ENCODE results near the gene APPBP2. TPM values are rescaled to one million over a fixed set of nuclear protein-coding genes. Genes with fewer than 3 reads are reported as not detected.

The APPBP2 gene
- total RNA-seq, 3 donors from 2014 or later, result 26.6 to 41.9 (median 30.2) TPM

DNA sequence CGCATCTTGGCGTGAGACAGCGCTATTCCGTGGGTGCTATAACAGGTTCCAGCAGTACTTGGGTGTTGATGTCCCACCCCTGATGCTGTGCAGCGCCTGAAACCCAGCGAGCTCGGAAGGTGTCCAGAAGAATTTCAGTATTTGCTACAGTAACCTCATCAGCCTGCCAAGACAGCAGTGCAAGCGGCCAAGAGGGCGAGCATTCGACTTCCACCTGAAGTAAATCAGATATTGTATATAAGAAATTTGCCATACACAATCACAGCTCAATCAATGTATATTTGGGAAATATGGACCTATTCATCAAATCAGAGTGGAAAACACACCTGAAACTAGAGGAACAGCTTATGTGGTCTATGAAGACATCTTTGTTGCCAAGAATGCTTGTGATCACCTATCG is 13.0 kb downstream of the APPBP2 start:
- TF ChIP-seq, protein P1, sequence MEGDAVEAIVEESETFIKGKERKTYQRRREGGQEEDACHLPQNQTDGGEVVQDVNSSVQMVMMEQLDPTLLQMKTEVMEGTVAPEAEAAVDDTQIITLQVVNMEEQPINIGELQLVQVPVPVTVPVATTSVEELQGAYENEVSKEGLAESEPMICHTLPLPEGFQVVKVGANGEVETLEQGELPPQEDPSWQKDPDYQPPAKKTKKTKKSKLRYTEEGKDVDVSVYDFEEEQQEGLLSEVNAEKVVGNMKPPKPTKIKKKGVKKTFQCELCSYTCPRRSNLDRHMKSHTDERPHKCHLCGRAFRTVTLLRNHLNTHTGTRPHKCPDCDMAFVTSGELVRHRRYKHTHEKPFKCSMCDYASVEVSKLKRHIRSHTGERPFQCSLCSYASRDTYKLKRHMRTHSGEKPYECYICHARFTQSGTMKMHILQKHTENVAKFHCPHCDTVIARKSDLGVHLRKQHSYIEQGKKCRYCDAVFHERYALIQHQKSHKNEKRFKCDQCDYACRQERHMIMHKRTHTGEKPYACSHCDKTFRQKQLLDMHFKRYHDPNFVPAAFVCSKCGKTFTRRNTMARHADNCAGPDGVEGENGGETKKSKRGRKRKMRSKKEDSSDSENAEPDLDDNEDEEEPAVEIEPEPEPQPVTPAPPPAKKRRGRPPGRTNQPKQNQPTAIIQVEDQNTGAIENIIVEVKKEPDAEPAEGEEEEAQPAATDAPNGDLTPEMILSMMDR (IDR thresholded peaks at IDR 0.05), result no peak
- TF ChIP-seq POLR2AphosphoS5 (IDR thresholded peaks at IDR 0.05), result no peak
- no peak for TF ChIP-seq POLR2A (IDR thresholded peaks at IDR 0.05)
- H3K4me1 ChIP-seq, result no peaks in the 10 kb centered on the region
- no peaks in the 10 kb centered on the region for H3K36me3 ChIP-seq
- no peaks in the 10 kb centered on the region for H3K9me3 ChIP-seq
- H3K27ac ChIP-seq, result no peak overlapping the region
- no peaks in the 10 kb centered on the region for H3K27me3 ChIP-seq
- H3K4me3 ChIP-seq, result no peak overlapping the region
- no peak for DNase-seq (ENCODE audit: low spot score in 2 of 2)
- intact Hi-C loops (cut with DNase I; ENCODE audit: low total_unique reads), result no loop called here

DNA sequence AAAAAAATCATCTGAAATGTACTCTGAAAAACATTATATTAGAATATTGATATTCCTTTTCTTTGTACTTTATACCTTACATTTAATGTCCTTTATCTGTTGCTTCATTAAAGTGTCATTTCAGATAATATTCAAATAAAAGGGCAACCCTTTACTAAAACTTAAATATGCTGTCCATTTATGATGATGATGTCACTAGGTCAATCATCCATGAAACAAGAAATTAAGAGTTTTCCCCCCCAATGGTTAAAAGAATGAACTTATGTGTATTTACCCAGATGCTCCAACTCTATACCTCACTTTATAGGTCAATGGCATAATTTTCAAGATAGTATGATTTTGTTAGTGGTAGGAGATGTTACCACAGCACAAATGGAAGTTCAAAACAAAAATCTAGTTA is 15.3 kb downstream of the APPBP2 start:
- intact Hi-C loops (cut with DNase I; ENCODE audit: low total_unique reads), result no loop called here
- no peak overlapping the region for H3K27ac ChIP-seq
- TF ChIP-seq POLR2AphosphoS5 (IDR thresholded peaks at IDR 0.05), result no peak
- no peak for TF ChIP-seq POLR2A (IDR thresholded peaks at IDR 0.05)
- TF ChIP-seq, protein P1 (IDR thresholded peaks at IDR 0.05), result no peak
- DNase-seq (ENCODE audit: low spot score in 2 of 2), result no peak
- no peaks in the 10 kb centered on the region for H3K27me3 ChIP-seq
- no peak overlapping the region for H3K4me3 ChIP-seq
- no peaks in the 10 kb centered on the region for H3K36me3 ChIP-seq
- H3K4me1 ChIP-seq, result no peaks in the 10 kb centered on the region
- no peaks in the 10 kb centered on the region for H3K9me3 ChIP-seq

DNA sequence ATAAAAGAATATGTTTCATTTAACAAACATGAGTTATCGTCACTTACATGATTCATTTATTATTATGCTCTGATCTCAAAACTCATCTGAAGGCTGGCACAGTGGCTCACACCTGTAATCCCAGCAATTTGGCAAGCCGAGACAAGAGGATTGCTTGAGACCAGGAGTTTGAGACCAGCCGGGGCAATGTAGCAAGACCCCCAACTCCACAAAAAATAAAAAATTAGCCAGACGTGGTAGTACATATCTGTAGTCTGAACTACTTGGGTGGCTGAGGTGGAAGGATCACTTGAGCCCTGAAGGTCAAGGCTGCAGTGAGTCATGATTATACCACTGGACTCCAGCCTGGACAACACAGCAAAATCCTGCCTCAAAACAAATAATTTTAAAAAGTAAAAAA is 16.0 kb downstream of the APPBP2 start:
- H3K4me1 ChIP-seq, result no peaks in the 10 kb centered on the region

DNA sequence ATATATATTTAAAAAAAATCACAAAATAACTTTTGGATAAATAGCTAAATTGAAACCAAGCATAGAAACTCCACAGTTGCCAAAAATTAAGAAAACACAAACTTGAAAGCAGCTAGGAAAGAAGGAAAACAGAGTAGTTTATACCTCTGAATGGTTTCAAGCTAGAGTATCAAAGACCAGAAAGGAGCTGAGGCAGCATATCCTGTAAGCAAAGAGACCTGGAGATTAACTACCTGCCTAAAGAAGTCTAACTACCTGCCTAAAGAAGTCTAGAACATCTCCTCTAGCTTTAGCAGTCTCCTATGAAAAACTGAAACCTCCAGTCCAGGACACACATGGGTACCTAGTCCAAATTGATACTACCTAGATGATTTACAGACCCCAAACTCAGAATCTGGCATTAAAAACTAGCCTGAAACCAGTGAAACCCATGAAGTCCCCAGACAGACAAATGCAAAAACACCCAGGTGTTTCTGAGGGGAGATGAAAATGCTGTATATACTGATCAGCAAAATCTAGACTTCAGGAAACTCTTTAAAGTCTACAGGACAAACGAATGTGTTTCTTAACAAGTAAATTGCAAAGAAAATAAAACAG is 17.6 kb downstream of the APPBP2 start:
- no peak for DNase-seq (ENCODE audit: low spot score in 2 of 2)
- Histone ChIP-seq H3K4me3 (no peak overlapping the region), H3K36me3 (no peaks in the 10 kb centered on the region), H3K4me1 (no peaks in the 10 kb centered on the region), H3K9me3 (no peaks in the 10 kb centered on the region), H3K27ac (no peak overlapping the region), H3K27me3 (no peaks in the 10 kb centered on the region)
- TF ChIP-seq POLR2AphosphoS5 (IDR thresholded peaks at IDR 0.05) (no peak), POLR2A (IDR thresholded peaks at IDR 0.05) (no peak)
- TF ChIP-seq, protein P1 (IDR thresholded peaks at IDR 0.05), result no peak
- intact Hi-C loops (cut with DNase I; ENCODE audit: low total_unique reads), result no loop called here

More for the DNA sequence above, 16.0 kb downstream of the APPBP2 start:
- intact Hi-C loops (cut with DNase I; ENCODE audit: low total_unique reads), result no loop called here
- no peak overlapping the region for H3K27ac ChIP-seq
- no peak for DNase-seq (ENCODE audit: low spot score in 2 of 2)
- H3K36me3 ChIP-seq, result no peaks in the 10 kb centered on the region
- H3K27me3 ChIP-seq, result no peaks in the 10 kb centered on the region
- H3K9me3 ChIP-seq, result no peaks in the 10 kb centered on the region
- no peak overlapping the region for H3K4me3 ChIP-seq
- TF ChIP-seq, protein P1 (IDR thresholded peaks at IDR 0.05), result no peak
- no peak for TF ChIP-seq POLR2A (IDR thresholded peaks at IDR 0.05)
- TF ChIP-seq POLR2AphosphoS5 (IDR thresholded peaks at IDR 0.05), result no peak

GRCh38 chr17:60506312-60506711 is 19.7 kb downstream of the APPBP2 start:
- DNase-seq (ENCODE audit: low spot score in 2 of 2), result no peak
- Histone ChIP-seq H3K36me3 (no peaks in the 10 kb centered on the region), H3K4me3 (no peak overlapping the region), H3K27me3 (no peaks in the 10 kb centered on the region), H3K9me3 (no peaks in the 10 kb centered on the region), H3K27ac (no peak overlapping the region), H3K4me1 (no peaks in the 10 kb centered on the region)
- TF ChIP-seq POLR2AphosphoS5 (IDR thresholded peaks at IDR 0.05) (no peak), POLR2A (IDR thresholded peaks at IDR 0.05) (no peak)
- TF ChIP-seq, protein P1 (IDR thresholded peaks at IDR 0.05), result no peak
- intact Hi-C loops (cut with DNase I; ENCODE audit: low total_unique reads), result no loop called here

Data from breast epithelium (tissue), 4 donors.